ENCODE results near the gene STK40. TPM values are rescaled to one million over a fixed set of nuclear protein-coding genes. Genes with fewer than 3 reads are reported as not detected.

Gene STK40
- total and polyA plus RNA-seq, 9 of the 15 experiments (the other 6 are each of a cell fraction or from before 2014, with no cell fraction given), result 0.69 to 94.3 (median 39.1) TPM

GRCh38 chr1:36323636-36324352 is 61.9 kb downstream of the STK40 start, which contains the start of gene EVA1B (continued):
- TF ChIP-seq ZBTB40 (IDR thresholded peaks at IDR 0.05) (peak; percentile 56; the same call in 1 of the 2 replicates), ZBTB40 (CRISPR knock-in tag; IDR thresholded peaks at IDR 0.05) (no peak), ZNF239 (CRISPR knock-in tag; IDR thresholded peaks at IDR 0.05) (no peak), THRA (IDR thresholded peaks at IDR 0.05) (no peak), MXI1 (IDR thresholded peaks at IDR 0.05; ENCODE audit: low read depth, low read length) (no peak; the same call in 1 of the 2 replicates), ZC3H4 (CRISPR knock-in tag; IDR thresholded peaks at IDR 0.05; ENCODE audit: borderline replicate concordance) (no peak), TRIM28 (IDR thresholded peaks at IDR 0.05) (0 out of 2 replicates have a peak, but pooled peaks have one; percentile 16), SMAD4 (CRISPR knock-in tag; conservative IDR thresholded peaks at IDR 0.05) (peak; percentile 52; the same call in 1 of the 2 replicates), SIN3A (IDR thresholded peaks at IDR 0.05; ENCODE audit: borderline replicate concordance in 2 of 2, control insufficient read depth in 1 of 2, low read depth in 2 of 2, low read length in 2 of 2) (no peak), CC2D1A (IDR thresholded peaks at IDR 0.05) (no peak), KDM1A (IDR thresholded peaks at IDR 0.05) (peak; percentile 74 to 91), SAFB (IDR thresholded peaks at IDR 0.05; ENCODE audit: borderline replicate concordance, low read depth, low read length) (no peak), CBX1 (IDR thresholded peaks at IDR 0.05; ENCODE audit: low read depth) (peak; percentile 49), TAF9B (IDR thresholded peaks at IDR 0.05; ENCODE audit: partially characterized antibody) (no peak), HIVEP1 (CRISPR knock-in tag; IDR thresholded peaks at IDR 0.05) (0 out of 2 replicates have a peak, but pooled peaks have one; percentile 22), KLF1 (tag; IDR thresholded peaks at IDR 0.05) (no peak), NRF1 (conservative IDR thresholded peaks at IDR 0.05 in 1 of 2, IDR thresholded peaks at IDR 0.05 in 1 of 2) (0 out of 4 replicates have a peak, but pooled peaks of 1 of the 2 experiments have one; percentile 11)
